ENCODE results near the gene PRR22. TPM values are rescaled to one million over a fixed set of nuclear protein-coding genes. Genes with fewer than 3 reads are reported as not detected.

The PRR22 gene
- total RNA-seq, 4 donors from 2014 or later: 0.19 to 1.2 (median 1.0) TPM

DNA sequence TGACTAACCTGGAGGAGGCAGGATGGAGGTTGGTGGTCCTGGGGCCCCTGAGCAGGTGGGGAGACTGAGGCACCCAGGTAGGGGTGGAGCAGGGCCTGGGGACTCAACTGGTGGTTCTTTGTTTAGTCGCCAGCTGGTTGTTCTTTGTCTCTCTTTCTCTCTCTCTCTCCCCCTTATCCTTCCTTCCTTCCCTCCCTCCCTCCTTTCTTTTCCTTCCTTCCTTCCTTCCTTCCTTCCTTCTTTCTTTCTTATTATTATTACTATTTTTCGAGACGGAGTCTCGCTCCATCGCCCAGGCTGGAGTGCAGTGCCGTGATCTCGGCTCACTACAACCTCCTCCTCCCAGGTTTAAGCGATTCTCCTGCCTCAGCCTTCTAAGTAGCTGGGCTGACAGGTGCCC lies 13.7 kb upstream of the PRR22 start:
- TF ChIP-seq, protein P1, sequence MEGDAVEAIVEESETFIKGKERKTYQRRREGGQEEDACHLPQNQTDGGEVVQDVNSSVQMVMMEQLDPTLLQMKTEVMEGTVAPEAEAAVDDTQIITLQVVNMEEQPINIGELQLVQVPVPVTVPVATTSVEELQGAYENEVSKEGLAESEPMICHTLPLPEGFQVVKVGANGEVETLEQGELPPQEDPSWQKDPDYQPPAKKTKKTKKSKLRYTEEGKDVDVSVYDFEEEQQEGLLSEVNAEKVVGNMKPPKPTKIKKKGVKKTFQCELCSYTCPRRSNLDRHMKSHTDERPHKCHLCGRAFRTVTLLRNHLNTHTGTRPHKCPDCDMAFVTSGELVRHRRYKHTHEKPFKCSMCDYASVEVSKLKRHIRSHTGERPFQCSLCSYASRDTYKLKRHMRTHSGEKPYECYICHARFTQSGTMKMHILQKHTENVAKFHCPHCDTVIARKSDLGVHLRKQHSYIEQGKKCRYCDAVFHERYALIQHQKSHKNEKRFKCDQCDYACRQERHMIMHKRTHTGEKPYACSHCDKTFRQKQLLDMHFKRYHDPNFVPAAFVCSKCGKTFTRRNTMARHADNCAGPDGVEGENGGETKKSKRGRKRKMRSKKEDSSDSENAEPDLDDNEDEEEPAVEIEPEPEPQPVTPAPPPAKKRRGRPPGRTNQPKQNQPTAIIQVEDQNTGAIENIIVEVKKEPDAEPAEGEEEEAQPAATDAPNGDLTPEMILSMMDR (IDR thresholded peaks at IDR 0.05): no peak
- no peak for TF ChIP-seq POLR2AphosphoS5 (IDR thresholded peaks at IDR 0.05)
- H3K4me3 ChIP-seq: no peak overlapping the region
- H3K36me3 ChIP-seq: no peaks in the 10 kb centered on the region
- peaks cover 0 to 8% (median 5%) of the 10 kb centered on the region in 4 donors for H3K4me1 ChIP-seq
- WGBS: 83% methylated on average over 8 of the region's 8 CpGs
- DNase-seq (ENCODE audit: extremely low spot score): no peak
- intact Hi-C loops (cut with DNase I): no loop called here
- H3K9me3 ChIP-seq: no peaks in the 10 kb centered on the region
- H3K27ac ChIP-seq (replicated peaks in 1 of 4): no peak overlapping the region
- peaks cover 0 to 39% (median 3%) of the 10 kb centered on the region in 4 donors for H3K27me3 ChIP-seq

GRCh38 chr19:5795382-5795919 lies 10.9 kb upstream of the PRR22 start:
- Histone ChIP-seq H3K4me1 (peaks cover 0 to 3% (median under 1%) of the 10 kb centered on the region in 4 donors), H3K4me3 (no peak overlapping the region), H3K36me3 (no peaks in the 10 kb centered on the region), H3K27me3 (peaks cover 0 to 15% (median 0%) of the 10 kb centered on the region in 4 donors), H3K27ac (replicated peaks in 1 of 4) (no peak overlapping the region), H3K9me3 (no peaks in the 10 kb centered on the region)
- TF ChIP-seq, protein P1 (IDR thresholded peaks at IDR 0.05): no peak
- TF ChIP-seq POLR2A (IDR thresholded peaks at IDR 0.05; ENCODE audit: low read depth) (no peak), EP300 (IDR thresholded peaks at IDR 0.05) (no peak), POLR2AphosphoS5 (IDR thresholded peaks at IDR 0.05) (no peak)
- no peak for DNase-seq (ENCODE audit: extremely low spot score)
- intact Hi-C loops (cut with DNase I): no loop called here
- 91% methylated on average over 7 of the region's 7 CpGs for WGBS

GRCh38 chr19:5793188-5793587 lies 8.6 kb upstream of the PRR22 start:
- no peak overlapping the region for H3K4me3 ChIP-seq
- DNase-seq (ENCODE audit: extremely low spot score): no peak
- no peaks in the 10 kb centered on the region for H3K9me3 ChIP-seq
- no peaks in the 10 kb centered on the region for H3K27me3 ChIP-seq
- TF ChIP-seq, protein P1 (IDR thresholded peaks at IDR 0.05): no peak
- TF ChIP-seq POLR2A (IDR thresholded peaks at IDR 0.05; ENCODE audit: low read depth) (no peak), EP300 (IDR thresholded peaks at IDR 0.05) (no peak), POLR2AphosphoS5 (IDR thresholded peaks at IDR 0.05) (no peak)
- 81% methylated on average over 3 of the region's 3 CpGs for WGBS
- H3K36me3 ChIP-seq: peaks cover 18 to 20% (median 19%) of the 10 kb centered on the region in 4 donors
- intact Hi-C loops (cut with DNase I): no loop called here
- H3K27ac ChIP-seq (replicated peaks in 1 of 4): no peak overlapping the region
- peaks cover 7 to 12% (median 9%) of the 10 kb centered on the region in 4 donors for H3K4me1 ChIP-seq

DNA sequence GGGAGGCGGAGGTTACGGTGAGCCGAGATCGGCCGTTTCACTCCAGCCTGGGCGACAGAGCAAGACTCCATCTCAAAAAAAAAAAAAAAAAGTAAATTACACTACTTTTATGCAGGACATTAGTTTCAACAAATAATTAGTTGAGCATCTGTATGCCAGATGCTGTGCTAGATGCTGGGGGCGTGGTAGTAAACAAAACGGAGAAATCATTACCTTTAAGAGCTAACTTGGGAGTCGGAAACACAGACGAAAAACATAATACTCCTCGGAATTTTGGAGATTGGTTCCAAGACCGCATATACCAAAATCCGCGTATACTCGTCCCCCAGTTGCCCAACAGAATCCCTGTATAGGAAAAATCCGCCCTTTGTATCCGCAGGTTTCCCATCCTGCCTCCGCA lies 7.7 kb upstream of the PRR22 start:
- H3K36me3 ChIP-seq: peaks cover 28 to 29% (median 29%) of the 10 kb centered on the region in 4 donors
- no peak for TF ChIP-seq POLR2AphosphoS5 (IDR thresholded peaks at IDR 0.05)
- no peak for TF ChIP-seq EP300 (IDR thresholded peaks at IDR 0.05)
- TF ChIP-seq, protein P1 (IDR thresholded peaks at IDR 0.05): no peak
- TF ChIP-seq POLR2A (IDR thresholded peaks at IDR 0.05; ENCODE audit: low read depth): no peak
- no peak for DNase-seq (ENCODE audit: extremely low spot score)
- peaks cover 7 to 12% (median 9%) of the 10 kb centered on the region in 4 donors for H3K4me1 ChIP-seq
- WGBS: 94% methylated on average over 18 of the region's 18 CpGs
- no peak overlapping the region for H3K27ac ChIP-seq (replicated peaks in 1 of 4)
- intact Hi-C loops (cut with DNase I): no loop called here
- H3K9me3 ChIP-seq: no peaks in the 10 kb centered on the region
- no peaks in the 10 kb centered on the region for H3K27me3 ChIP-seq
- H3K4me3 ChIP-seq: no peak overlapping the region

Measured in esophagus muscularis mucosa (tissue), 4 donors.